GM12878 (cell line): Measurements from ENCODE around the gene BBS4. TPM values are rescaled to one million over a fixed set of nuclear protein-coding genes. Genes with fewer than 3 reads are reported as not detected.
A peak's percentile ranks its signal among the peaks of the same experiment; 100 is the strongest.

Experiments used
- ATAC-seq: fragments of 200-7000 bp; cut with Tn5 transposase; 3 replicates; pipeline ENCODE4 v1.9.1; 2020; ENCODE audit warnings: mild to moderate bottlenecking, moderate library complexity
- BruUV-seq: library from RNA; stranded (reverse); fragments of 400-500 nt; replicated peaks from 2 replicates; lab custom pipeline; 2021; lab: Mats Ljungman, UMichigan
- CTCF ChIA-PET: fragments of 300-600 bp; sonication (Branson Sonifier 250); formaldehyde crosslinking; extraction: SDS; loops from one replicate; lab custom pipeline; 2021; ENCODE audit warnings: inconsistent platforms; lab: Yijun Ruan, JAX
- POLR2A ChIA-PET: fragments of 350-600 bp; formaldehyde crosslinking; extraction: SDS; loops from one replicate; lab custom pipeline; 2021; ENCODE audit warnings: inconsistent platforms; lab: Charles Lee
- RAD21 ChIA-PET: fragments of 300-600 bp; sonication (Branson Sonifier 250); formaldehyde crosslinking; loops from one replicate; lab custom pipeline; 2023; ENCODE audit warnings: antibody characterized with exemption; ENCODE audit not compliant: unreplicated experiment; lab: Charles Lee
- SMC1A ChIA-PET: fragments of 300-600 bp; sonication (Branson Sonifier 250); formaldehyde crosslinking; loops from one replicate; lab custom pipeline; 2023; ENCODE audit not compliant: unreplicated experiment, uncharacterized antibody; lab: Charles Lee
- DNase-seq: peaks from one replicate; pipeline ENCODE4 v3.0.0-alpha.2; 2011; ENCODE audit warnings: low read depth, low spot score
- FAIRE-seq: peaks from 3 replicates; lab custom pipeline; 2011; peaks lifted over from hg19 to GRCh38; lab: Jason Lieb, UNC
- H2AFZ ChIP-seq: 2 replicates; pipeline ENCODE4 v1.6.0; 2011; ENCODE audit warnings: low read depth, low read length, control low read depth; ENCODE audit not compliant: control insufficient read depth
- H3K27ac ChIP-seq: 2 replicates; pipeline ENCODE4 v1.5.1; 2011; ENCODE audit warnings: control low read depth; ENCODE audit not compliant: control insufficient read depth, insufficient read depth
- H3K27me3 ChIP-seq, 2 experiments: replicated peaks in 1 of 2; 2 replicates each; pipeline versions ENCODE4 v1.6.0 to v1.6.1; 2011; ENCODE audit warnings: low read length in 1 of 2; ENCODE audit not compliant: control insufficient read depth in 2 of 2, insufficient read depth in 2 of 2
- H3K36me3 ChIP-seq, 2 experiments: 2 replicates each; pipeline ENCODE4 v1.5.1; 2011; ENCODE audit warnings: low read length in 1 of 2; ENCODE audit not compliant: control insufficient read depth in 2 of 2, insufficient read depth in 2 of 2
- H3K4me1 ChIP-seq: 2 replicates; pipeline ENCODE4 v1.6.1; 2011; ENCODE audit warnings: mild to moderate bottlenecking, low read length, moderate library complexity, mixed read lengths; ENCODE audit not compliant: control insufficient read depth, insufficient read depth
- H3K4me2 ChIP-seq: 2 replicates; pipeline ENCODE4 v1.6.0; 2011; ENCODE audit warnings: control low read depth; ENCODE audit not compliant: control insufficient read depth, insufficient read depth
- H3K4me3 ChIP-seq: fragments of 200-600 bp; sonication (generic); 2 replicates; pipeline ENCODE4 v1.5.1; 2016
- H3K79me2 ChIP-seq: 2 replicates; pipeline ENCODE4 v1.6.0; 2011; ENCODE audit warnings: low read length; ENCODE audit not compliant: control insufficient read depth, insufficient read depth
- H3K9ac ChIP-seq: 2 replicates; pipeline ENCODE4 v1.8.0; 2011; ENCODE audit warnings: low read length, control low read depth, mixed read lengths; ENCODE audit not compliant: control insufficient read depth, insufficient read depth
- H3K9me3 ChIP-seq: replicated peaks from 3 replicates; pipeline ENCODE4 v1.5.1; 2011; ENCODE audit warnings: mild to moderate bottlenecking, low read length; ENCODE audit not compliant: control insufficient read depth, insufficient read depth
- H4K20me1 ChIP-seq: 2 replicates; pipeline ENCODE4 v1.6.0; 2011; ENCODE audit not compliant: control insufficient read depth, insufficient read depth
- BACH1 ChIP-seq: fragments of 450-650 bp; IDR thresholded peaks from 2 replicates; pipeline ENCODE4 v1.6.1; 2017; ENCODE audit warnings: mild to moderate bottlenecking, borderline replicate concordance
- CBFB ChIP-seq: IDR thresholded peaks from 2 replicates; pipeline ENCODE4 v1.6.1; 2016; ENCODE audit warnings: antibody characterized with exemption, low read depth
- DPF2 ChIP-seq: fragments of 450-650 bp; IDR thresholded peaks from 2 replicates; pipeline ENCODE4 v1.6.1; 2017; ENCODE audit warnings: mild to moderate bottlenecking
- ETV6 ChIP-seq, 2 experiments: fragments of 450-650 bp in 1 of 2; IDR thresholded peaks in 1 of 2; conservative IDR thresholded peaks in 1 of 2; 2 replicates each; pipeline ENCODE4 v1.6.1; 2014; ENCODE audit warnings: antibody characterized with exemption in 1 of 2, borderline replicate concordance in 1 of 2, low read depth in 1 of 2, mild to moderate bottlenecking in 1 of 2, moderate library complexity in 1 of 2
- IKZF2 ChIP-seq, 2 experiments: fragments of 450-650 bp; IDR thresholded peaks; 2 replicates each; pipeline ENCODE4 v1.6.1; 2017; ENCODE audit warnings: mild to moderate bottlenecking in 2 of 2, moderate library complexity in 2 of 2
- MEF2B ChIP-seq: fragments of 450-650 bp; IDR thresholded peaks from 2 replicates; pipeline ENCODE4 v1.6.1; 2018; ENCODE audit warnings: mild to moderate bottlenecking, moderate library complexity; ENCODE audit not compliant: partially characterized antibody, poor library complexity, severe bottlenecking
- NR2F1 ChIP-seq: fragments of 450-650 bp; conservative IDR thresholded peaks from 2 replicates; pipeline ENCODE4 v1.6.1; 2017; ENCODE audit warnings: mild to moderate bottlenecking
- POLR2AphosphoS5 ChIP-seq: IDR thresholded peaks from 2 replicates; pipeline ENCODE4 v1.6.1; 2011; ENCODE audit warnings: mild to moderate bottlenecking, low read length, inconsistent platforms
- RB1 ChIP-seq: fragments of 450-650 bp; formaldehyde crosslinking; IDR thresholded peaks from 2 replicates; pipeline ENCODE4 v1.6.1; 2017; ENCODE audit warnings: mild to moderate bottlenecking, borderline replicate concordance
- TARDBP ChIP-seq: IDR thresholded peaks from 2 replicates; pipeline ENCODE4 v1.6.1; 2016; ENCODE audit warnings: borderline replicate concordance
- ZNF274 ChIP-seq: IDR thresholded peaks from one replicate; pipeline ENCODE4 v1.8.0; 2011; ENCODE audit not compliant: insufficient read length, insufficient read depth
- ZNF384 ChIP-seq: IDR thresholded peaks from 2 replicates; pipeline ENCODE4 v1.6.1; 2012; ENCODE audit warnings: low read depth, mild to moderate bottlenecking, low read length, improper control_type of control experiment, borderline replicate concordance
- WGBS: methylation state at CpG from one replicate; pipeline ENCODE4 v1.1.6; 2016; ENCODE audit warnings: low lambda C conversion rate; ENCODE audit not compliant: insufficient replicate concordance, insufficient coverage; ENCODE audit errors: missing lambda C conversion rate; 5-methylcytosine and 5-hydroxymethylcytosine counted together
- in situ Hi-C: fragments of 300-500 bp; cut with MboI; formaldehyde crosslinking; loops from 9 replicates; pipeline ENCODE4 v1.14.3; 2018; ENCODE audit warnings: mixed read lengths
- intact Hi-C: fragments of 100-400 bp; cut with micrococcal nuclease; formaldehyde crosslinking; loops from one replicate; pipeline ENCODE4 v1.14.2; 2022; ENCODE audit not compliant: unreplicated experiment
- polyA plus RNA-seq, 11 experiments: library from polyadenylated mRNA; depleted of rRNA in 4 of 11; unstranded in 6 of 11; stranded (reverse) in 5 of 11; fragments of >200 nt; fragmentation: Nextera tagmentation in 4 of 11; fragmentation: Illumina TruSeq in 1 of 11; extraction: Ambion mirVana in 4 of 11; extraction: Trizol in 1 of 11; gene quantifications; 1 replicate in 1 of 11; 2 replicates in 10 of 11; pipeline versions ENCODE4 v1.2.1 to v1.2.3, GENCODE V29; 2011 to 2016; ENCODE audit warnings: inconsistent platforms in 2 of 11, missing spikeins in 2 of 11, low read depth in 1 of 11
- total RNA-seq, 4 experiments: library from RNA; depleted of rRNA in 3 of 4; stranded (reverse); fragments of >200 nt in 3 of 4; fragmentation: Illumina TruSeq in 1 of 4; extraction: Trizol in 1 of 4; gene quantifications; 2 replicates each; pipeline versions ENCODE4 v1.2.1 to v1.2.3, GENCODE V29; 2013 to 2021
- TF ChIP-seq, protein P1 (sequence below): fragments of 450-650 bp; IDR thresholded peaks from 2 replicates; pipeline ENCODE4 v1.6.1; 2016; ENCODE audit warnings: mild to moderate bottlenecking
- TF ChIP-seq, protein P2 (sequence below): IDR thresholded peaks from 2 replicates; pipeline ENCODE4 v1.6.1; 2012; ENCODE audit warnings: low read length, inconsistent platforms
- TF ChIP-seq, protein P3 (sequence below): fragments of 450-650 bp; formaldehyde crosslinking; IDR thresholded peaks from 2 replicates; pipeline ENCODE4 v1.4.0; 2020; ENCODE audit warnings: mild to moderate bottlenecking, moderate library complexity

The BBS4 gene
- total and polyA plus RNA-seq, 10 of the 15 experiments (the other 5 are each of a cell fraction or from before 2014, with no cell fraction given), result 7.2 to 22.1 (median 9.9) TPM

DNA sequence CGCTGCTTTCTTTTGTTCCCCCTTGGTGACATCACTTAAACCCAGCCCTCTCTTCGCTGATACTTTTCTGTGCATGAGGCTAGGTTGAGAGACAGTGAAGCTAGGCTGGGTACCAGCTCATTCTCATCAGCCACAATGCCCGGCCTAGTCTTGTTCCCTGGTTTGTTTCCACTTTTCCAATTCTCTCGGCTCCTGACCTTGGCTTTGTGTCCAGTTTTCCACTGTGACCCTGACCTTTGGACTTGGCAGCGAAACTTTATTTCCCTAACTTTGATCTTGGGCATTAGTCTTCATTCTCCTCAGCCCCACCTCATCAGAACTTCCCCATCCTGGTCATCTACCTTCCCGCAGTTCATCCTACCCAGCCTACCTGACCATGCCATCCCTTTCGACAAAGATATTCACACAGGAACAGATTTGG lies 98.5 kb downstream of the BBS4 start:
- Histone ChIP-seq H3K27me3 (no peaks in the 10 kb centered on the region), H4K20me1 (peaks cover 3% of the 10 kb centered on the region; the same call in 1 of the 2 replicates), H3K27ac (peak overlapping the region; percentile 93), H3K36me3 (0 out of 4 replicates have a peak, but pooled peaks cover 0 to 3% of the 10 kb centered on the region in 2 experiments), H3K4me1 (peaks cover 31% of the 10 kb centered on the region), H3K4me2 (peak overlapping the region; percentile 65), H3K79me2 (peaks cover 40% of the 10 kb centered on the region), H3K9me3 (no peaks in the 10 kb centered on the region), H2AFZ (peak overlapping the region; percentile 85), H3K9ac (peak overlapping the region; percentile 97), H3K4me3 (peak overlapping the region; percentile 94)
- ATAC-seq (peak; percentile 20), FAIRE-seq (peak; percentile 38), DNase-seq (no peak)
- in situ Hi-C loops, result loop anchor here (10.0 kb wide), 1 partner anchor 850 kb away; the partner anchor contains the start of gene NPTN
- CTCF ChIA-PET, result interaction anchor here (0.7 to 4.8 kb wide), 9 partner anchors 9 to 297 kb away, joined by 3 to 34 read pairs (median 3); no protein-coding TSS in a partner anchor
- SMC1A ChIA-PET, result interaction anchor here (0.9 to 3.2 kb wide), 2 partner anchors 62 to 456 kb away, joined by 3 to 14 read pairs; no protein-coding TSS in a partner anchor
- BruUV-seq, result no TSS peak
- RAD21 ChIA-PET, result interaction anchor here (1.1 to 1.7 kb wide), 3 partner anchors 9 to 63 kb away, joined by 3 to 4 read pairs (median 4); no protein-coding TSS in a partner anchor
- intact Hi-C loops, result loop anchor here (5.0 to 10.0 kb wide), 2 partner anchors 42 to 460 kb away; no protein-coding TSS in a partner anchor
- POLR2A ChIA-PET, result no interaction called here
- 75% methylated on average over 7 of the region's 7 CpGs for WGBS
- no peak for TF ChIP-seq RB1
- TF ChIP-seq TARDBP, result no peak
- TF ChIP-seq, protein P1, sequence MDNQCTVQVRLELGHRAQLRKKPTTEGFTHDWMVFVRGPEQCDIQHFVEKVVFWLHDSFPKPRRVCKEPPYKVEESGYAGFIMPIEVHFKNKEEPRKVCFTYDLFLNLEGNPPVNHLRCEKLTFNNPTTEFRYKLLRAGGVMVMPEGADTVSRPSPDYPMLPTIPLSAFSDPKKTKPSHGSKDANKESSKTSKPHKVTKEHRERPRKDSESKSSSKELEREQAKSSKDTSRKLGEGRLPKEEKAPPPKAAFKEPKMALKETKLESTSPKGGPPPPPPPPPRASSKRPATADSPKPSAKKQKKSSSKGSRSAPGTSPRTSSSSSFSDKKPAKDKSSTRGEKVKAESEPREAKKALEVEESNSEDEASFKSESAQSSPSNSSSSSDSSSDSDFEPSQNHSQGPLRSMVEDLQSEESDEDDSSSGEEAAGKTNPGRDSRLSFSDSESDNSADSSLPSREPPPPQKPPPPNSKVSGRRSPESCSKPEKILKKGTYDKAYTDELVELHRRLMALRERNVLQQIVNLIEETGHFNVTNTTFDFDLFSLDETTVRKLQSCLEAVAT, result no peak
- no peak for TF ChIP-seq ETV6 (conservative IDR thresholded peaks at IDR 0.05 in 1 of 2, IDR thresholded peaks at IDR 0.05 in 1 of 2; ENCODE audit: borderline replicate concordance in 1 of 2, low read depth in 1 of 2)
- no peak for TF ChIP-seq CBFB
- no peak for TF ChIP-seq ZNF384
- TF ChIP-seq IKZF2 (IDR thresholded peaks at IDR 0.05), result no peak
- TF ChIP-seq MEF2B, result no peak
- TF ChIP-seq, protein P2, sequence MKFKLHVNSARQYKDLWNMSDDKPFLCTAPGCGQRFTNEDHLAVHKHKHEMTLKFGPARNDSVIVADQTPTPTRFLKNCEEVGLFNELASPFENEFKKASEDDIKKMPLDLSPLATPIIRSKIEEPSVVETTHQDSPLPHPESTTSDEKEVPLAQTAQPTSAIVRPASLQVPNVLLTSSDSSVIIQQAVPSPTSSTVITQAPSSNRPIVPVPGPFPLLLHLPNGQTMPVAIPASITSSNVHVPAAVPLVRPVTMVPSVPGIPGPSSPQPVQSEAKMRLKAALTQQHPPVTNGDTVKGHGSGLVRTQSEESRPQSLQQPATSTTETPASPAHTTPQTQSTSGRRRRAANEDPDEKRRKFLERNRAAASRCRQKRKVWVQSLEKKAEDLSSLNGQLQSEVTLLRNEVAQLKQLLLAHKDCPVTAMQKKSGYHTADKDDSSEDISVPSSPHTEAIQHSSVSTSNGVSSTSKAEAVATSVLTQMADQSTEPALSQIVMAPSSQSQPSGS, result no peak
- TF ChIP-seq BACH1, result no peak
- TF ChIP-seq, protein P3, sequence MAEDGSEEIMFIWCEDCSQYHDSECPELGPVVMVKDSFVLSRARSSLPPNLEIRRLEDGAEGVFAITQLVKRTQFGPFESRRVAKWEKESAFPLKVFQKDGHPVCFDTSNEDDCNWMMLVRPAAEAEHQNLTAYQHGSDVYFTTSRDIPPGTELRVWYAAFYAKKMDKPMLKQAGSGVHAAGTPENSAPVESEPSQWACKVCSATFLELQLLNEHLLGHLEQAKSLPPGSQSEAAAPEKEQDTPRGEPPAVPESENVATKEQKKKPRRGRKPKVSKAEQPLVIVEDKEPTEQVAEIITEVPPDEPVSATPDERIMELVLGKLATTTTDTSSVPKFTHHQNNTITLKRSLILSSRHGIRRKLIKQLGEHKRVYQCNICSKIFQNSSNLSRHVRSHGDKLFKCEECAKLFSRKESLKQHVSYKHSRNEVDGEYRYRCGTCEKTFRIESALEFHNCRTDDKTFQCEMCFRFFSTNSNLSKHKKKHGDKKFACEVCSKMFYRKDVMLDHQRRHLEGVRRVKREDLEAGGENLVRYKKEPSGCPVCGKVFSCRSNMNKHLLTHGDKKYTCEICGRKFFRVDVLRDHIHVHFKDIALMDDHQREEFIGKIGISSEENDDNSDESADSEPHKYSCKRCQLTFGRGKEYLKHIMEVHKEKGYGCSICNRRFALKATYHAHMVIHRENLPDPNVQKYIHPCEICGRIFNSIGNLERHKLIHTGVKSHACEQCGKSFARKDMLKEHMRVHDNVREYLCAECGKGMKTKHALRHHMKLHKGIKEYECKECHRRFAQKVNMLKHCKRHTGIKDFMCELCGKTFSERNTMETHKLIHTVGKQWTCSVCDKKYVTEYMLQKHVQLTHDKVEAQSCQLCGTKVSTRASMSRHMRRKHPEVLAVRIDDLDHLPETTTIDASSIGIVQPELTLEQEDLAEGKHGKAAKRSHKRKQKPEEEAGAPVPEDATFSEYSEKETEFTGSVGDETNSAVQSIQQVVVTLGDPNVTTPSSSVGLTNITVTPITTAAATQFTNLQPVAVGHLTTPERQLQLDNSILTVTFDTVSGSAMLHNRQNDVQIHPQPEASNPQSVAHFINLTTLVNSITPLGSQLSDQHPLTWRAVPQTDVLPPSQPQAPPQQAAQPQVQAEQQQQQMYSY, result no peak
- no peak for TF ChIP-seq DPF2
- TF ChIP-seq ZNF274, result no peak
- no peak for TF ChIP-seq POLR2AphosphoS5
- no peak for TF ChIP-seq NR2F1
